HEK293 (cell line): ENCODE results near the gene ESX1.

Source experiments
- MEIS1 ChIP-seq: sonication (generic); formaldehyde crosslinking; IDR thresholded peaks from 2 replicates; pipeline ENCODE4 v1.8.1; 2022; ENCODE audit warnings: missing genetic modification reagents, mild to moderate bottlenecking, borderline replicate concordance
- PATZ1 ChIP-seq: fragments of 450-650 bp; formaldehyde crosslinking; IDR thresholded peaks from 2 replicates; pipeline ENCODE4 v1.5.1; 2016; ENCODE audit warnings: missing biosample characterization, missing genetic modification characterization
- YY1 ChIP-seq: fragments of 450-650 bp; formaldehyde crosslinking; IDR thresholded peaks from 2 replicates; pipeline ENCODE4 v1.5.1; 2018; ENCODE audit warnings: missing biosample characterization, missing genetic modification characterization
- ZBTB17 ChIP-seq: fragments of 450-650 bp; formaldehyde crosslinking; IDR thresholded peaks from 2 replicates; pipeline ENCODE4 v1.5.1; 2016; ENCODE audit warnings: missing biosample characterization, missing genetic modification characterization
- ZNF112 ChIP-seq: fragments of 450-650 bp; formaldehyde crosslinking; IDR thresholded peaks from 2 replicates; pipeline ENCODE4 v1.5.0; 2017; ENCODE audit warnings: missing biosample characterization, missing genetic modification characterization
- ZNF140 ChIP-seq: fragments of 450-650 bp; formaldehyde crosslinking; IDR thresholded peaks from 2 replicates; pipeline ENCODE4 v1.5.1; 2016; ENCODE audit warnings: missing biosample characterization, missing genetic modification characterization
- ZNF175 ChIP-seq: fragments of 450-650 bp; formaldehyde crosslinking; IDR thresholded peaks from 2 replicates; pipeline ENCODE4 v1.5.1; 2016; ENCODE audit warnings: missing biosample characterization, missing genetic modification characterization
- ZNF23 ChIP-seq: fragments of 450-650 bp; formaldehyde crosslinking; IDR thresholded peaks from 2 replicates; pipeline ENCODE4 v1.5.1; 2016; ENCODE audit warnings: missing biosample characterization, missing genetic modification characterization, borderline replicate concordance
- ZNF274 ChIP-seq, 2 experiments: fragments of 200-500 bp in 1 of 2; fragments of 450-650 bp in 1 of 2; sonication (Bioruptor generic) in 1 of 2; formaldehyde crosslinking in 1 of 2; IDR thresholded peaks; 2 replicates each; pipeline versions ENCODE4 v1.5.1 to v1.6.1; 2014 to 2016; ENCODE audit warnings: borderline replicate concordance in 1 of 2, inconsistent platforms in 1 of 2, low read length in 1 of 2, missing biosample characterization in 1 of 2, missing genetic modification characterization in 1 of 2
- ZNF416 ChIP-seq: fragments of 450-650 bp; formaldehyde crosslinking; IDR thresholded peaks from 2 replicates; pipeline ENCODE4 v1.5.1; 2016; ENCODE audit warnings: missing biosample characterization, missing genetic modification characterization
- ZNF600 ChIP-seq: fragments of 450-650 bp; formaldehyde crosslinking; IDR thresholded peaks from 2 replicates; pipeline ENCODE4 v1.5.1; 2016; ENCODE audit warnings: missing biosample characterization, missing genetic modification characterization
- TF ChIP-seq, protein P1 (sequence below): fragments of 450-650 bp; formaldehyde crosslinking; IDR thresholded peaks from 2 replicates; pipeline ENCODE4 v1.5.1; 2016; ENCODE audit warnings: missing biosample characterization, missing genetic modification characterization

DNA sequence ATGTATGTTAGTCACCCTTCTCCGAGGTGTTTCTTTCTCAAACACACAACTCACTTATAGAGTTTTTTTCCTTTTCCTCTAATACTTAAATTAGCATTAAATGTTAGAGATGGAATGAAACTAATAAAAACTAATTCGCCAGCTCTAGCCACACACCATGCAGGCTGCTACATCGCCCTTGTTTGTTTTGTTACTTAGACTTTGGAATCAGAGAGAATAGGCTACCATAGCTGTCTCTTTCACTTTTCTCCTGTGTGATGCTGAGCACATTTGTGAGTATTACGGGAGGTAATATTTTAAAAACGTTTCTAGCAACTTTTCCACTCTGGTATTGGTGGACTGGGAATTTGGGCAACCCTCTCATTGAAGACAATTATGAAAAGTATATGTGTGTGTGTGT, 43.5 kb downstream of the ESX1 start:
- TF ChIP-seq PATZ1, result no peak
- TF ChIP-seq ZNF416 (tag by site-specific recombination), result no peak
- no peak for TF ChIP-seq ZNF23 (tag by site-specific recombination)
- TF ChIP-seq, protein P1, sequence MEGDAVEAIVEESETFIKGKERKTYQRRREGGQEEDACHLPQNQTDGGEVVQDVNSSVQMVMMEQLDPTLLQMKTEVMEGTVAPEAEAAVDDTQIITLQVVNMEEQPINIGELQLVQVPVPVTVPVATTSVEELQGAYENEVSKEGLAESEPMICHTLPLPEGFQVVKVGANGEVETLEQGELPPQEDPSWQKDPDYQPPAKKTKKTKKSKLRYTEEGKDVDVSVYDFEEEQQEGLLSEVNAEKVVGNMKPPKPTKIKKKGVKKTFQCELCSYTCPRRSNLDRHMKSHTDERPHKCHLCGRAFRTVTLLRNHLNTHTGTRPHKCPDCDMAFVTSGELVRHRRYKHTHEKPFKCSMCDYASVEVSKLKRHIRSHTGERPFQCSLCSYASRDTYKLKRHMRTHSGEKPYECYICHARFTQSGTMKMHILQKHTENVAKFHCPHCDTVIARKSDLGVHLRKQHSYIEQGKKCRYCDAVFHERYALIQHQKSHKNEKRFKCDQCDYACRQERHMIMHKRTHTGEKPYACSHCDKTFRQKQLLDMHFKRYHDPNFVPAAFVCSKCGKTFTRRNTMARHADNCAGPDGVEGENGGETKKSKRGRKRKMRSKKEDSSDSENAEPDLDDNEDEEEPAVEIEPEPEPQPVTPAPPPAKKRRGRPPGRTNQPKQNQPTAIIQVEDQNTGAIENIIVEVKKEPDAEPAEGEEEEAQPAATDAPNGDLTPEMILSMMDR (tag by site-specific recombination), result no peak
- TF ChIP-seq MEIS1 (CRISPR knock-in tag), result no peak
- no peak for TF ChIP-seq ZNF112 (tag by site-specific recombination)
- no peak for TF ChIP-seq ZNF140
- no peak for TF ChIP-seq ZBTB17 (tag by site-specific recombination)
- TF ChIP-seq YY1, result no peak
- TF ChIP-seq ZNF175 (tag by site-specific recombination), result no peak
- no peak for TF ChIP-seq ZNF274 (IDR thresholded peaks at IDR 0.05; ENCODE audit: low read length)
- TF ChIP-seq ZNF274 (tag by site-specific recombination; IDR thresholded peaks at IDR 0.05; ENCODE audit: borderline replicate concordance), result no peak
- no peak for TF ChIP-seq ZNF600 (tag by site-specific recombination)
